KMS-11 (cell line): Measurements from ENCODE around the gene RPL27A.
"Not testable (repeated sequence)": the region's sequence is repeated elsewhere in the genome, so short reads cannot be mapped to it uniquely, and the experiment has no call there.

Source experiments
- H2AFZ ChIP-seq: fragments of 200-600 bp; sonication (generic); 2 replicates; pipeline ENCODE4 v1.6.1; 2016; ENCODE audit warnings: antibody characterized with exemption, mixed run types, low read depth
- H3K27ac ChIP-seq: fragments of 200-600 bp; sonication (generic); 2 replicates; pipeline ENCODE4 v1.6.1; 2016; ENCODE audit warnings: mild to moderate bottlenecking, mixed run types
- H3K27me3 ChIP-seq: fragments of 200-600 bp; sonication (generic); 2 replicates; pipeline ENCODE4 v1.6.1; 2017; ENCODE audit warnings: mild to moderate bottlenecking, low read depth, mixed run types, moderate library complexity; ENCODE audit not compliant: insufficient read depth
- H3K36me3 ChIP-seq: fragments of 200-600 bp; sonication (generic); 2 replicates; pipeline ENCODE4 v1.6.1; 2017; ENCODE audit warnings: mild to moderate bottlenecking, mixed run types; ENCODE audit not compliant: insufficient read depth
- H3K4me1 ChIP-seq: fragments of 200-600 bp; sonication (generic); 2 replicates; pipeline ENCODE4 v1.6.1; 2016; ENCODE audit warnings: mild to moderate bottlenecking, low read depth, mixed run types; ENCODE audit not compliant: poor library complexity, severe bottlenecking
- H3K4me2 ChIP-seq: fragments of 200-600 bp; sonication (generic); 2 replicates; pipeline ENCODE4 v1.7.0; 2016; ENCODE audit warnings: mild to moderate bottlenecking, mixed run types
- H3K4me3 ChIP-seq: fragments of 200-600 bp; sonication (generic); IDR thresholded peaks from 2 replicates; pipeline ENCODE4 v1.6.1; 2017; ENCODE audit warnings: low read depth, low read length, mixed read lengths; ENCODE audit not compliant: insufficient read depth
- H3K79me2 ChIP-seq: fragments of 200-600 bp; sonication (generic); 2 replicates; pipeline ENCODE4 v1.6.1; 2016; ENCODE audit warnings: low read depth, mixed run types; ENCODE audit not compliant: insufficient read depth
- H3K9ac ChIP-seq: fragments of 200-600 bp; sonication (generic); 2 replicates; pipeline ENCODE4 v1.6.1; 2016; ENCODE audit warnings: mild to moderate bottlenecking, mixed run types
- H4K20me1 ChIP-seq: fragments of 200-600 bp; sonication (generic); 2 replicates; pipeline ENCODE4 v1.6.1; 2016; ENCODE audit warnings: mild to moderate bottlenecking, mixed run types; ENCODE audit not compliant: insufficient read depth
- TF ChIP-seq, protein P1 (sequence below): fragments of 200-600 bp; sonication (generic); conservative IDR thresholded peaks from 2 replicates; pipeline ENCODE4 v1.6.1; 2017; ENCODE audit warnings: low read depth, mild to moderate bottlenecking, antibody characterized with exemption, low read length, moderate library complexity, mixed read lengths

Gene RPL27A

DNA sequence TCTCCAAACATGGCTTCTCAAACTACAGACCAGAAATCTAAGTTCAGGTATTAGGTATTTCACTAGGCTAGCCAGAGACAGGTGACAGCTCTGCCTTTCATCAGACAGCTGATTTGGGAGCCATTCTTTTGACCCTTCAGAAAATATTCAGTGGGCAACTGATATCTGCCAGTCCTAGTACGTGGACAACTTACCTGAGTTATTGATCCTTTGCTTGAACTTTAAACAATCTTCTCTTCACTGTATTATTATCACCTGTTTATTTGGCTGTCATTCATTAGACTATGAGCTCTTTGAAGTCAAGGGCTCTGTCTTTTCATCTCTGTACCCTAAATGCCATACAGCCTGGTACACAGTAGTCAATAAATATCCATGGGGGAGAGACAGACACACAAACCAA is 17.4 kb upstream of the RPL27A start:
- no peaks in the 10 kb centered on the region for H3K27me3 ChIP-seq
- H3K4me1 ChIP-seq: no peaks in the 10 kb centered on the region
- H3K79me2 ChIP-seq: no peaks in the 10 kb centered on the region
- no peak overlapping the region for H2AFZ ChIP-seq
- no peaks in the 10 kb centered on the region for H3K36me3 ChIP-seq
- TF ChIP-seq, protein P1, sequence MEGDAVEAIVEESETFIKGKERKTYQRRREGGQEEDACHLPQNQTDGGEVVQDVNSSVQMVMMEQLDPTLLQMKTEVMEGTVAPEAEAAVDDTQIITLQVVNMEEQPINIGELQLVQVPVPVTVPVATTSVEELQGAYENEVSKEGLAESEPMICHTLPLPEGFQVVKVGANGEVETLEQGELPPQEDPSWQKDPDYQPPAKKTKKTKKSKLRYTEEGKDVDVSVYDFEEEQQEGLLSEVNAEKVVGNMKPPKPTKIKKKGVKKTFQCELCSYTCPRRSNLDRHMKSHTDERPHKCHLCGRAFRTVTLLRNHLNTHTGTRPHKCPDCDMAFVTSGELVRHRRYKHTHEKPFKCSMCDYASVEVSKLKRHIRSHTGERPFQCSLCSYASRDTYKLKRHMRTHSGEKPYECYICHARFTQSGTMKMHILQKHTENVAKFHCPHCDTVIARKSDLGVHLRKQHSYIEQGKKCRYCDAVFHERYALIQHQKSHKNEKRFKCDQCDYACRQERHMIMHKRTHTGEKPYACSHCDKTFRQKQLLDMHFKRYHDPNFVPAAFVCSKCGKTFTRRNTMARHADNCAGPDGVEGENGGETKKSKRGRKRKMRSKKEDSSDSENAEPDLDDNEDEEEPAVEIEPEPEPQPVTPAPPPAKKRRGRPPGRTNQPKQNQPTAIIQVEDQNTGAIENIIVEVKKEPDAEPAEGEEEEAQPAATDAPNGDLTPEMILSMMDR: no peak
- no peaks in the 10 kb centered on the region for H4K20me1 ChIP-seq
- no peak overlapping the region for H3K4me3 ChIP-seq
- no peak overlapping the region for H3K9ac ChIP-seq
- no peak overlapping the region for H3K27ac ChIP-seq
- no peak overlapping the region for H3K4me2 ChIP-seq

DNA sequence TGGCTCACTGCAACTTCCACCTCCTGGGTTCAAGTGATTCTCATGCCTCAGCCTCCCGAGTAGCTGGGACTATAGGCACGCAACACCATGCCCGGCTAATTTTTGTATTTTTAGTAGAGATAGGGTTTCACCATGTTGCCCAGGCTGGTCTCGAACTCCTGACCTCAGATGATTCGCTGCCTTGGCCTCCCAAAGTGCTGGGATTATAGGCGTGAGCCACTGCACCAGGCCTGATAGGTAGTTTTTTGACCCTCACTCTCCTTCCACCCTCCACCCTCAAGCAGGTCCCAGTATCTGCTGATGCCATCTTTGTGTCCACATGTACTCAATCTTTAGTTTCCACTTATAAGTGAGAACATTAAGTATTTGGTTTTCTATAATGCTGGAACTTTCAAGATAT is 12.5 kb upstream of the RPL27A start:
- not testable (repeated sequence) for H3K4me3 ChIP-seq, H3K79me2 ChIP-seq, H3K27ac ChIP-seq, H3K9ac ChIP-seq, H4K20me1 ChIP-seq, H3K4me2 ChIP-seq, H2AFZ ChIP-seq, H3K36me3 ChIP-seq, H3K27me3 ChIP-seq
- H3K4me1 ChIP-seq: peaks cover 12% of the 10 kb centered on the region

DNA sequence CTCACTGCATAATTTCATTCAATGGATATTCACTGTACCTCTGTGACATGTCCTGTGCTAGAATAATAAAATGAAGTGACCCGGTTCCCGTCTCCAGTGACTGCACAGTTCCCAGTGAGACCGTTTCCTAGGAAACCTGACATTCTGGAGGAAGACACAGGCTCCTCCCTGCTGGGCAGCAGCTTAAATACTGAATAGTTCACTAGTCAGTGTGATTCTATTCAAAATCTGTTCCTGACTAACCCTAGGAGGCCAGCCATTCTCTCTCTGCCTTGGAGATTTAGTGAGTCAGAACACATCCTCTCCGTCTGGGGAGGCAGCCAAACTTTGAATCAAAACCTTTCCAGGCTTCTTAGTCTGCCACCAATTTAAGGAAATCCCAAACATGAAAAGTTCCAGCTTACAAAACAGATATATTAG is 11.4 kb upstream of the RPL27A start:
- Histone ChIP-seq H3K4me3 (no peak overlapping the region), H3K4me2 (no peak overlapping the region), H4K20me1 (no peaks in the 10 kb centered on the region), H3K9ac (no peak overlapping the region), H2AFZ (no peak overlapping the region), H3K36me3 (no peaks in the 10 kb centered on the region), H3K27ac (no peak overlapping the region), H3K79me2 (no peaks in the 10 kb centered on the region), H3K27me3 (no peaks in the 10 kb centered on the region), H3K4me1 (peaks cover 12% of the 10 kb centered on the region)
- TF ChIP-seq, protein P1: no peak

DNA sequence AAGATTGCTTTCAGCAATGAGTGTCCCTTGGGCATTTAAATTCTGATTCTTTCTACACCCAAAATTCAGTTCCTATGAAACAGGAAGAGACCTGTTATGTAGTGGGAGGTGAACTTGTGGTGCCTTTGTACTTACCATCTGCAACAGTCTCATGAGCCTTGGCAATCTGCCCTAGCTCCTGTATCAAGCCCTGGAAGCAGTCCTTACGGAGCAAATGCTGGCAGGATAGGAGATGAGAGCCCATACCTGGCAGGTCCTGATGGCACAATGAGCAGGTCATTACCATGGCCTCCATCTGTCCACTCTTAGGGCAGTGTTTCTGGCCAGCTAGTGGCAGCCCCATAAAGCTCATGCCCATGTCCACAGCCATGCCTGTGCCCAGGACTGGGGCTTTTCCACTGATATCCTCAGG is 10.9 kb upstream of the RPL27A start:
- TF ChIP-seq, protein P1: no peak
- Histone ChIP-seq H4K20me1 (no peaks in the 10 kb centered on the region), H3K4me2 (no peak overlapping the region), H3K4me1 (peaks cover 12% of the 10 kb centered on the region), H2AFZ (no peak overlapping the region), H3K9ac (no peak overlapping the region), H3K27me3 (no peaks in the 10 kb centered on the region), H3K36me3 (no peaks in the 10 kb centered on the region), H3K4me3 (no peak overlapping the region), H3K27ac (no peak overlapping the region), H3K79me2 (no peaks in the 10 kb centered on the region)

DNA sequence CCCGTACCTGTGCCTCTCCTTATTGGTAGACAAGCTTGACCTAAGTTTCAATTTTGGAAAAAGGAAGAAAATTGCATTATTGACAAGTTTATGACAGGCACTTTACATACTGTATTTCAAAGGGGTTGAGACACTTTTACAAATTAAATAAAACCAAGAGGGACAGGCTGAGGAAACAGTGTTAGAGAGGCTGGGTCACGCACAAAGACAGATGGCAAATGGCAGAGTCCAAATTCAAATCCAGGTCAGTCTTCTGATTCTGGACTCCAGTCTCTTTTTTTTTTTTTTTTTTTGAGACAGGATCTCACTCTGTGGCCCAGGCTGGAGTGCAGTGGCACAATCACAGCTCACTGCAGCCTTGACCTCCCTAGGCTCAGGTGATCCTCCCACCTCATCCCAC is 10.2 kb upstream of the RPL27A start:
- no peaks in the 10 kb centered on the region for H3K27me3 ChIP-seq
- no peak overlapping the region for H3K4me3 ChIP-seq
- H2AFZ ChIP-seq: no peak overlapping the region
- TF ChIP-seq, protein P1: no peak
- no peak overlapping the region for H3K27ac ChIP-seq
- H3K79me2 ChIP-seq: no peaks in the 10 kb centered on the region
- peaks cover 12% of the 10 kb centered on the region for H3K4me1 ChIP-seq
- H4K20me1 ChIP-seq: no peaks in the 10 kb centered on the region
- H3K4me2 ChIP-seq: no peak overlapping the region
- H3K36me3 ChIP-seq: no peaks in the 10 kb centered on the region
- H3K9ac ChIP-seq: no peak overlapping the region
